SKM-1 treated with dmso at 0.1 percent for 144 hours (cell line): Measurements from ENCODE around the gene SIX2.
"Not testable (repeated sequence)": the region's sequence is repeated elsewhere in the genome, so short reads cannot be mapped to it uniquely, and the experiment has no call there.

Source experiments
- DNase-seq: peaks from one replicate; lab custom pipeline; 2025; ENCODE audit not compliant: unreplicated experiment; lab: John Stamatoyannopoulos, UW

The SIX2 gene

DNA sequence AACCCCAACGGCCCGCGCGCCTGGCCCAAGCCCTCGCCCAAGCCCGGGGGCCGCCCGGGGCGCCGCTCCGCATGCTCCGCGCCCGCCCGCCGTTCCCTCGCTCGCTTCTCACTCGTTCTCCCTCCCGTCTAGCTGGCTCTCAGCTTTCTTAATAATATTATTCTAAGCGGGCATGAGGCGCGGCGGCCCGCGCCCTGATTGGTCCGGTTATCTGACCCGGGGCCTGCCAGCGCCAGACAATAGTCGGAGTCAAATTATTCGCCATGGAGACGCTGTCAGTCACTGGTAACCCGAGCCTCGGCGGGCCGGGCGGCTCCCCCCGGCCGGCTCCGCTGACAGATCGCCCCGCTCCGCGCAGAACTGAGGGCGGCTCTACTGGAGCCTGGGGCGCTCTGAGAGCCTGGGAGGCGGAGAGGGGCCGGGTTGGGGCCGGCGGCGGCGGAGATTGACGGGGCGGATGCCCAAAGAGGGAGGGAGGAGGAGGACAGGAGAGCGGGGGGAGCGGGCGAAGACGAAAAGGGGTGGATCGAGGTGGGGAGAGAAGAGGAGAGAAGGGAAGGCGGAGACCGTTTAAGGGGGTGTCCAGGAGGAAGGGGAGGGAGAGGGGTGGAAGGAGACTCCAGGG lies at the start of gene SIX2:
TSS of gene SIX2 (minus strand) at position 150 of the 625 bp plus-strand sequence. CDS start 342 bp downstream, outside the sequence.
- no peak for DNase-seq

DNA sequence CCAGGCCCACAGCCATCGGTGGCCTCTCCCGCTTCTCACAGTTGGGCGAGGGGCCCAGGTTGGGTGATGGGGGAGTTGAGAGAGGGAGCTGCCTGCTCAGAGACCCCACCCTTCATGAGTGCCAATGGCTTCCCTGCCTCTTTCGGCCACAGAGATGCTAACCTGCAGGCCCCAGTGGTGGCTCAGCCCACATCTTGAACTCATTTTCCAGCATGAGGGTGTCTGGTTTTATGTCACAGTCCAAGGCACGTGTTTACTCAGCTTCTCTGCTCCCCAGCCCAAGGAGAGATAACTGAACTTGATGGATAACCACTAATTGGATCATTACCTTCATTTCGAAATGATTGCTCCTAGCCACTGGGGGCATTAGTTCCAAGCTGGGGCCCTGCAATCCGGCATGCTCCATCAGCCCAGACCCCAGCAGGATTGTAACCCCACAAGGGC lies 45.9 kb upstream of the SIX2 start:
- no peak for DNase-seq

DNA sequence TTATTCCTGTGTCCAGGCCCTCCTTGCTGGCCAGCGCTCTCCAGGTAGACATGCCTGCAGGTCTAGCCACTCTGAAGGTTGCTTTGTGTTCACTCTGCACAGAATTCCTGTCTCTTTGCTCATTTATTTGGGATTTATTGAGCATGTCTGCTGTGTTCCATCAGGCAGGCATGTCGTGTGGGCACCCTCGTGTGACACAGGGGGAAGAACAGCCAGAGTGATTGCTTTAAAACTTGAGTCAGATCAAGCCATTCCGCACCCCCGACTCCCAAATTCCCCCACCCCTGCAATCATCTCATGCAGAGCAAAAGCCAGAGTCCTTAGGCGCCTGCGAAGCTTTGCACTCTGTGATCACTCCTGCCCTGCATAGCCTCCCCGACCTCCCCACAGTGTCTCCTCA lies 44.7 kb upstream of the SIX2 start:
- no peak for DNase-seq

DNA sequence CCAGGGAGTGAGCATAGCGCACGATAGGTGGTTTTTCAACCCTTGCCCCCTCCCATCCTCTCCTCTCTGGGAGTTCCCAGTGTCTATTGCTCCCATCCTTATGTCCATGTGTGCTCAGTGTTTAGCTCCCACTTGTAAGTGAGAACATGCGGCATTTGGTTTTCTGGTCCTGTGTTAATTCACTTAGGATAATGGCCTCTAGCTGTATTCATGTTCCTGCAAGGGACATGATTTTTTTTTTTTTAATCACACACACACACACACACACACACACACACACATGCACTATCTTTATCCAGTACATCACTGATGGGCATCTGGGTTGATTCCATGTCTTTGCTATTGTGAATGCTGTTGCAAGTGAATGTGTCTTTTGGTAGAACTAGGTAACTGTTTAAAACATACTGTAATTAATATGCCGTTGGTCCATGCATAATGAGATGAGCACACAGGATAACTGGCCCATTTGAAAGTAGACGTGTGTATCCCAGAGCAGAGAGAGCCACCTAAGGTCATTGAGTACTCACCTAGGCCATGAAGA lies 43.2 kb upstream of the SIX2 start:
- no peak for DNase-seq

DNA sequence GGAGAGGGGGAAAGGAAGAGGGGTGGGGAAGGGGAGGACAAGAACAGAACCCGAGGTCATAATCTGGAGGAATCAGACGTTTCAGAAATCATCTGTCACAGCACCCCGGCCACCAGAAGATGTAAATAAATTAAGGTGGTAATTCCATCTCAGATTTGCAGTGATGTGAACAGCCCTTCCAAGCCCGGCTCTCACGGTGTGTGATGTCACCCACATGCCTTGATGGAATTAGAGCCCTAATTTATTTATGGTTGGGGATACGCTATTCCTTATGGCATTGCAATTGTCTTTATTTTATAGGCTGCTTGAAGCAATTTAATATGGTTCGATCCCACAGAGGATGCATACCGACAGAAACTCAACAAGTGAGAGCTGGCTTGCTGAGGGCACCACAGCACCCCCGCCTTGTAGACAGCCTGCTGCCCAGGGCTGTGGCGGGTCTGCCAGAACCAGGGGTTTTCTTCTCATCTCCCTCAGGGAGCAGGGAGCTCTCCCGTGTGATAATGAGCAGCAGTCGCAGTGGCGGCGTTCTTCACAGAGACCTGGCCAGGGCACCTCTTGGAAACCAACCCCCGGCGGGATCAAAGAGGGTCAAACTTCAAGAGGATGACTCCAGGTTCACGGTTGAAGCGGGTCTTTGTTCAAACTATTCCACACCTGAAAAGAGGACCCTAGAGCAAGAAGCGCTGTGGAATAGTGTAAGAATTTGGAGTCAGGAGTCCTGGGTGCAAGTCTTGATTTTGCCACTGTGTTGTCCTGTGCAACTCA lies 40.5 kb upstream of the SIX2 start:
- DNase-seq: no peak

DNA sequence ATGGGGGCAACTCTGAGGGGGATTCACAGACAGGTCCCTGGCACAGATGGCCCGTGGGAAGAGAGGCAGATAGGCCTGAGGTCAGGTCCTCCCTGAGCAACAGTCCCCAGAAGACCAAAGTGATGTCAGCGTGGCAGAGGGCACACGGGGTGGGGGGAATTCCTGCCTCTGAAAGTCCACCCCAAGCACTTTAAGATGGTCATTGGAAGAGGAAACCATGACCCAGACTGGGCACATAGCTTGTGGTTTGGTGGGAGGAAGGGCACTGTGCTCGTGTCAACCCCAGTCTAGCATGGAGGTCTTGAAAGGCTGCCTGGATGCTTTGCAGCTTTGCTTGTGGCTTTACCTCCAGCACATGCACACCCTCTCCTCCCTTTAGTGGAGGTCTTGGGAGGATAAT lies 38.0 kb upstream of the SIX2 start:
- no peak for DNase-seq

DNA sequence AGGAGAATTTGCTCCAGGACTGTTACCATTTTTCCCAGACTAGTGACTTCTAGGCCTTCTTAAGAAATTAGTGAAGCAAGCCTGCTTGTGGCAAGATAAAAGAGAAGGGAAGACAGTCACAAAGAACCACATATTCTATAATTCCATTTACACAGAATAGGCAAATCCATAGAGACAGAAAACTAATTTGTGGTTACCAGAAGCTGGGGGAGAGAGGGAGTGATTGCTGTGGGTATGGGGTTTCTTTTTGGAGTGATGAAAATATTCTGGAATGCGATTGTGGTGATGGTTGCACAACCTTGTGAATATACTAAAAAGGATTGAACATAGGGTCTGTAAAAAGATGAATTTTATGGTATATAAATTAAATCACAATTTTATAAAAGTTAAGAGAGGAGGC lies 37.5 kb upstream of the SIX2 start:
- DNase-seq: no peak

DNA sequence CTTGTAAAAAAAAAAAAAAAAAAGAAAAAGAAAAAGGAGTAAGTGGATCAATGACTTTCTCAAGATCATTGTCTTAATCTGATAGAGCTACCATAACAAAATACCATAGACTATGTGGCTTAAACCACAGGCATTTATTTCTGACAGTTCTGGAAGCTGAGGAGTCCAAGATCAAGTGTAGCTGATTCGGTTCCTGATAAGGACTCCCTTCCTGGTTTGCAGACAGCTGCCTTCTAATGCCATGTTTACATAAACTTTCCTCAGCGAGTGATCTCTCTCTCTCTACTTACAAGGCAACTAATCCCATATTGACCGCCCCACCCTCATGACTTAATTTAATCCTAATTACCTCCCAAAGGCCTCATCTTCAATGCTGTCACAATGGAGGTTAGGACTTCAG lies 36.5 kb upstream of the SIX2 start:
- no peak for DNase-seq

DNA sequence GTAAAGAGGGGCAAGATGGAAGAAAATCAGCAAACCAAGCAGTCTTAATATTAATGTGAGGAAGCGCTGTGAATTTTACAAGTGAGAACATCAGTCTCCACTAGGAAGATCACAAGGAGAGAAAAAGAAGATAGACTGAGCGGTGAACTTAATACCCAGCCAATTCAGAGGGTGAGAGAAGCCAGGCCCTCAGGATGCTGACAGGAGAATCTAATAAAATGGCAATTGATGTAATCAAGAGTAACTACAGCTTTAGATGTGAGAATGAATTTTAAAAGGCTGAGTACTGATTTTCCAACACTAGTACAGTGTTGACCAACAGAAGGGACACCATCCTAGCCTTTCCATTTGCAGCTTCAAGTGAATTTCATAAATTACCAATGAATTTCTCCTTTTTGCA lies 35.7 kb upstream of the SIX2 start:
- no peak for DNase-seq

DNA sequence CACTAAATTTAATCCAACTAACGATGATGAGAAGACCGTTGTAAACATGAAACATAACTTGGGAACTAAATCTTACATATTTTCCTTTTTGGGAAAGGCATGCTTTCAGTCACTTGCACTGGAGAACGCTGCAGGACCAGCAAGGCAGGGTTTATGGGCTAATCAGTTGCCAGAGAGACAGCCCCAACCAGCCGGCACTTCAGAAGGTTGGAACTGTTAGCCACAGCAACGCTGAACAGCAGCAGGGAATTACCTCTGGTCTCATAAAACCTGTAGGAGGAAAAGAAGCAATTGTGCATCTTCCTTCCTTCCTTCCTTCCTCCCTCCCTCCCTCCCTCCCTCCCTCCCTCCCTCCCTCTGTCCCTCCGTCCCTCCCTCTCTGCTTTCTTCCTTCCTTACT lies 33.9 kb upstream of the SIX2 start:
- DNase-seq: no peak

DNA sequence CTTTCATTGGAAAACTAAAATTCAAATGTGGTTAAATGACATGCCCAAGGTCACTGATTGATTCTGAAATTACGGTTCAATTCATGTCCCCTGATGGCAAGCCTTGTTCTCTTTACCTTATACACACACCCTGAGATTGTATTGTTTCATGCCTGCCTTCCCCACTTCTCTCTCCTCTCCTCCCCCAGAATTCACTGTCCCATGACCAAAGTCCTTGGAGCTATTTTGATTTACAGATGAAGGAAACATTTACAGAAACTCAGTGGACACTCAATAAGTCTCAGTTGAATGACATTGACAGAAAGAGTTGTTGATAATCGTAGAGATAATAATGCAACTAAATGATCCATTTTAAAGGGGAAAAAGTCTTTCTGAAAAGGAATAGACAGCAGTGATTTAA lies 33.1 kb upstream of the SIX2 start:
- DNase-seq: no peak

DNA sequence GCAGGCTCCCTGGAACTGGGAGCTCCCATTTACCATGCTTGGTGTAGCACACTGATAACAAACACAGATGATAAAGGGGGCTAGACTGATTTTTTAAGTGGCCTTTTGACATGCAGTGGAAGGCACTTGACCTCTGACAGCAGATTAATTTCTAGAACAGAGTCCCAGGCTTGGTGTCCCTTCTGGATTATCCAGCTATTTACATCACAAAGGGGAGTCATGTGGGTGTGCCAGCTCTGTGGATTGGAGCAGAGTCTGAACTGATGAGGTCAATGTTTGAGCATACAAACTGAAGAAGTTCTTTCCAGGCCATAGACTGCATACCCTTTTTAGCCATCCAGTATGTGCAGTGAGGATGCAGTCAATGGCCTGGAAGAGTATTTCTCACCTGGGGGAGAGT lies 31.5 kb upstream of the SIX2 start:
- DNase-seq: no peak

DNA sequence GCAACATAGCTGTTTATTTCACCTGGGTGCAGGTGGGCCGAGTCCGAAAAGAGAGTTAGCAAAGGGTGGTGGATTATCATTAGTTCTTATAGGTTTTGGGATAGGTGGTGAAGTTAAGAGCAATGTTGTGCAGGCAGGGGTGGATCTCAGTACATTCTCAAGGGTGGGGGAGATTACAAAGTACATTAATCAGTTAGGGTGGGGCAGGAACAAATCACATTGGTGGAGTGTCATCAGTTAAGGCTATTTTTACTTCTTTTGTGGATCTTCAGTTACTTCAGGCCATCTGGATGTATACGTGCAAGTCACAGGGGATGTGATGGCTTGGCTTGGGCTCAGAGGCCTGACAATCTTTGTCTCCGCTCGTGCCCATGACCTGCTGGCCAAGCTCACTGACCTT lies 30.6 kb upstream of the SIX2 start:
- DNase-seq: not testable (repeated sequence)

DNA sequence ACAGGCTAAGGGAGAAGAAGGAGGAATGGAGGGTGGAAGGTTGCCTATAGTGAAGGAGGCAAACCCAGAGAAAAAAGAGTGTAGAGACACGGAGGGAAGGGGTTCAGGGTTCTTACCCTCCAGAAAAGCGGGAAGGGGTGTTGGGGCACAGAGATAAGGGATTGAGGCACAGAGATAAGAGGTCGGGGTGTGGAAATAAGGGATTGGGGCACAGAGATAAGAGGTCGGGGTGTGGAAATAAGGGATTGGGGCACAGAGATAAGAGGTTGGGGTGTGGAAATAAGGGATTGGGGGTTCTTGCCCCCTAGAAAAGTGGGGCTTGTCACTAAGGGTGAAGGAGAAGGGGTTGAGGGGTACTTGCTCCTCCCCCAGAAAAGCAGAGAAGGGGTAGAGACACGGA lies 29.6 kb upstream of the SIX2 start:
- DNase-seq: not testable (repeated sequence)

DNA sequence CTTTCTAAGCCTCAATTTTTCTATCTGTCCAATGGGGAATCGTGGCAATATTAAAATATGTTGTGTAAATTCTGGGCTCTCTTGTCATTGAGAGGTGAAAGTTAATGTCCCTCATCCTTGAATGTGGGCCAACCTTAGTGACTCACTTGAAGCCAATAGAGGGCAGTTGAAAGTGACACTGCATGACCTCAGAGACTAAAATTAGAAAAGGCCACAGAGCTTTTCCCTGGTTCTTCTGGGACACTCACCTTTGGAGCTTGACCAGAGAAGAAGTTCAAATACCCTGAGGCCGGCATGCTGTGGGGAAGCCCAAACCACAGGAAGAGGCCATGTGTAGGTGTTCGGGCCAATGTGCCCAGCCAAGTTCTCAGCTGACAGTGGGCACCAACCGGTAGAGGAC lies 24.1 kb upstream of the SIX2 start:
- no peak for DNase-seq

DNA sequence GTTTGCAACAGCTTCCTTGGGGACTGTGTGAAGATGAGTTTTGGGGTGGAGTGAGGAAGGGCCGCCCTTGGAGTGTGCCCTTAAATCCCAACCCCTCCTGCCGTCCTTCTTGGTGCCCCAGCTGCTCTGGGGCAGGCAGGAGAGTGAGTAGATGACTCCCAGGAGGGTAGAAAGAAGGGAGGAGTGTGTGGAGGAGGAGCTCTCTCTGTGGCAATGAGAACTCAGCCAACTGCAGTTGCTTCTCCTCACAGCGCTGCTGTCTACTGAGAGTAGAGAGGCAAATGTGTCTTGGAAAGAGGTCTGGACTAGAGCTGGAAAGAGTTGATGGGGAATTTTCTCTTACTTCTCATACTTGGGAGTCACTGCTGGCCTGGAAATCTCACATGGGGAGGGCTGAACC lies 21.8 kb upstream of the SIX2 start:
- no peak for DNase-seq

DNA sequence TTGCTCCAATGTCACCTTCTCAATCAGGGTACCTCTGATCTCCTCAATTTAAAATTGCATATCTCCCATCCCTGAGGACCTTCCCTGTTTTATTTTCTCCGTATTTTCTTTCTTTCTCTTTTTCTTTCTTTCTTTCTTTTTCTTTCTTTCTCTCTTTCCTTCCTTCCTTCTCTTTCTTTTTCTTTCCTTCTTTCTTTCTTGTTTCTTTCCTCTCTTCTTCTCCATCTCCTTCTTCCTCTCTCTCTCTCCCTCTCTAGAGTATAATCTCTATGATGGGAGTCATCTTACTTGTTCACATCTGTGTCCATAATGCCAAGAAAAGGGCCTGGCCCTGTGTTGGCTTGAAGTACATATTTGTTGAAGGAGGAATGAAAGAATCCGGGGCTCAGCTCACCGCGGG lies 21.3 kb upstream of the SIX2 start:
- DNase-seq: no peak

DNA sequence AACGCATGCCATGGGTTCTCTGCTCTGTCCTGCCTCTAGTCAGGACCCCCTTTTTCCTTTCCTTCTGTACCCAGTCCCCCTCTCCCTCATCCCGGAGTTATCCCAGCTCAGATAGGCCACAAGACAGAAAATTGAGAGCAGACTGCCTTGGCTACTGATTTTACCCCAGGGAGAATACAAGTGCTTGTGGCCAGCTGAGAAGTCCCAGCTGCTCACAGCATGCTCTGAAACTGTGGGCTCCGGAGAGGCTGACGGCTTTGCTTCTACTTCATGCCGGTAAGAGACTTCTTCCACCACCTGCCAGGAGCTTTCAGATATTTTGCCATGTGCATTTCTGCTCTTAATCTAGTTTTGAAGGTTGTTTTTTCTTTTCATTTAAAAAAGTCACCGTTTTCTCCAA lies 20.0 kb upstream of the SIX2 start:
- DNase-seq: no peak

DNA sequence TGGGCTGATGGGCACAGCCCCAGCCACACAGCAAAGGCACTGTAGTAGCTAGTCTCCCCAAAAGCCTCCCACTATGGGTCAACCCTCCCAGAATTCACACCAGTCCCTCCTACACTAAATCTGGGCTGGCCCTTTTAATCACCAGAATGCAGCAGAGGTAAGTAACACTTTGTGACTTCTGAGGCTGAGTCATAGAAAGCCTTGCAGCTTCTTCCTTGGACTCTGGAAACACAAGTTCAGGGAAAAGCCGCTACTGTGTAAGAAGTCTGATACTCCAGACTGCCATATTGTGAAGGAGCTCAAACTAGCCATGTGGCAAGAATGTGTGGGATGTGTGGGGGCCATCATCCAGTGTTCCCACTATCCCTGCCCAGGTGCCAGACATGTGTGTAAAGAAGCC lies 19.0 kb upstream of the SIX2 start:
- DNase-seq: no peak

DNA sequence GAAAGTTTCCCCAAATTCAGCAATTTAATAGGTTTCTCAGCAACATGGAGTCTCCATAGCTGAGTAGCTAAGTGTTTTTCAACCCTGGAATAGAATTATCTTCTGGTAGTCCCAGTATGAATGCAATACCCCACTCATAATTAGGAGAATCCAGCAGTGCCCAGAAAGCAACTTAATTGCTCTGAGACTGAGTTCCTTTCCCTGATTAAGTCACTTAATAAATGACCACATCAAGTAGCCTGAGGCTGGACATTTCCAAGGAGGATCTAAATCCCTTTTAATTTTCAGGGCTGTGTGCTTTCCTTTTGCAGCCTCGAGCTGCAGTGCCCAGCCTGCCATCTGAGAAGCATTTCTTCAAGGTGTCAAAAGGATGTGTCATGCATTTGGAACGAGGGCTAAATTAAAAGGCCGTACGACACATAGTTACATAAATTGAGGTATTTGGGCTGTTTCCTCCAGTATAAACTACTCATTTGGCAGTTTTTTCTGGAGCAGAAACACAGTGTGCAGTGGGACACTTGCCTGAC lies 17.7 kb upstream of the SIX2 start:
- DNase-seq: no peak

DNA sequence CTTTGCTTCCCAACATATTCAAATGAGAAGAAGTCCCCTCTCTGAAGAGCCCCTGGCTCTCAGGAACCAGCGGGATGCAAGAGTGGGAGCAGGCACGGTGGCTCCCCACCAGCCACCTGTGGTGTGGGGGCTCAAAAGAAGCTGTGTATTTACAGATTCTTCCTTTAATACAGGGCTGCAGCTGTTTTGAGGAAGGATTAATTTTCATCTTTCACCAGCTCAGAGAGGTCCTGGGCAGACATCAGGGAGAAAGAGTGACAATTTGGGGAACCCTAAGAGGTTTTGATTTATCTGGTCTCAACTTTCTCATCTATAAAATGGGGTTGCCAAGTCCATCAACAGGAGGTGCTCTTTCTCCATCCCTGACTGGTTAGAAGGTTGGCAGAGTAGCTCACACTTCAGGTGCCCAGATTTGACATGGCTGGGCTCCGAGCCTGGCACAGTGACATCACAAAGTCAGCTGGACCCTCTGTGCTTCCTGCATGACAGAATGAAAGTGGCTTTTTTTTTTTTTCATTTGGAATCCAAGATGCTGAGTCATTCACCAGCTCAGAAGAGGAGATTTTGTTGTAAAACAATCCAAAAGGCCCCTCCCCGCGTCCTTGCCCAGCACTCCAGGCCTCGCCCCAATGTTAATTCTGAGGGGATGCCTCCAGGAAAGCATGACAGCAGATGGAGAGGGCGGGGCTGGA lies 15.5 kb upstream of the SIX2 start:
- no peak for DNase-seq

DNA sequence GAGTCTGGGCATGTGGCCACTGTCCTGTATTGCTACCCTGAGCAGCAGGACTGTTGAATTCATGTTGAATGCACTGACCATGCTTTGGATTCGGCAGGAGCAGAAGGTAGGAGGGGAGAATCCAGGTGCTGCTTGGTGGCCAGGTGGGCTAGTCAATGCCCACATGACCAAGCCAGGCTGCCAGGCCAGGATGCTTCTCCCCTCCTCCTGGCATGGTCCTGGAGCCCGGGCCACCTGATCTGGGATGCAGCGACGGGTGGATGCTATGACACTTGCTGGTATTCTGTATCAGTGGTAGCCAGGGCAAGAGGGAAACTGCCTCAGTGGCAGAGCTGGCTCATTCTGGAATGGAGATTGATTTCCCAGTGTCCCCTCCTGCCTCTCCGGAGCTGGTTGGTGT lies 14.8 kb upstream of the SIX2 start:
- no peak for DNase-seq
